ENCODE data around the gene SMPD1.

- no peak for TF ChIP-seq EZH2 (IDR thresholded peaks at IDR 0.05; ENCODE audit: insufficient read depth, low read length)
- TF ChIP-seq CTCF (IDR thresholded peaks at IDR 0.05; ENCODE audit: insufficient read depth, low read depth, low read length) = no peak
Observed at GRCh38 chr11:6371825-6372224, 18.4 kb upstream of the SMPD1 start.
